GM13976 (cell line): Measurements from ENCODE around the gene THADA.
"Not testable (repeated sequence)": the region's sequence is repeated elsewhere in the genome, so short reads cannot be mapped to it uniquely, and the experiment has no call there.

ENCODE experiments used
- DNase-seq: peaks from one replicate; pipeline ENCODE4 v3.0.0; 2012; ENCODE audit warnings: low spot score
- in situ Hi-C: fragments of 300-500 bp; cut with MboI; formaldehyde crosslinking; loops from one replicate; pipeline ENCODE4 v1.12.0; 2022; ENCODE audit warnings: low sequenced_read_pairs, mixed read lengths, inconsistent platforms; ENCODE audit not compliant: unreplicated experiment
- TF ChIP-seq, protein P1 (sequence below): IDR thresholded peaks from 2 replicates; pipeline ENCODE4 v1.5.1; 2012; ENCODE audit warnings: borderline replicate concordance, mild to moderate bottlenecking; ENCODE audit not compliant: insufficient read depth; ENCODE audit errors: extremely low read depth, missing control alignments, control extremely low read depth

The THADA gene

DNA sequence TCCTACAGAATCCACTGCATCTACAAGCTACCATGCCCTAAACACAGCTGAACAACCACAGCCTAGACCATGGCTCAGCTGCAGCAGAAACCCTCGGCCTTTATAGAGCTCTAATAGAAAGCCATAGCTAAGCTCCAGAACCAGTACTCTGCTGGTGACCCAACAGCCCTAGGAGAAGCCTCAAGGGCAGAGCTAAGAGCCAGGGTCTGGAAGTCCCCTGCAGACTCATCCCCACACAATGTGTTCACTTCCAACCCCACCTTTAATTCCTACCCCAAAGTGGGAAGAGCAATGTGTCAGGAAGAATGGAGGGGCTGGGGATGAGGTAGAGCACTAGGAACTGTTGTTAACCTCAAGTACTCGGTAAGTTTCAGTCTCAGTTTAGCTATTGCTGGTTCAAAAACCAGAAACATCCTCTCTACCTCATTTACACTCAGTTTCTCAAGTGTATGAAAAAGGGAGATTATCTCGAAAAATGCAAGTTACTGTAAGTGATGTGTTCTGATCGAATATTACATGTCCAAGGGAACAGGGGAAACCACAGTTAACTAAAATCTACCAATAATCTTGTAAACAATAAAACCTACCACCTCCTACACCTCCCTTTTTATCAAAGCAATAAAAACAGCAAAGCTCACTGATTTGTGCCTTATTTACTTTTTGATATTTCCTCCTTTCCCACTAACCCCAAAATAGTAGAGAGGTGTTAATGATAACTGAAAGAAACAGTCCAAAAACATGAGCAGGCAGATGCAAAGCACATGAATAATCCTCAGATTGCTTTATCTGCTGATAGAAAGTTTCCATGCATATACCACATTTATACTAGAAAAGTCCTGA, 36.2 kb downstream of the THADA start:
- DNase-seq: peak; percentile 29
- TF ChIP-seq, protein P1, sequence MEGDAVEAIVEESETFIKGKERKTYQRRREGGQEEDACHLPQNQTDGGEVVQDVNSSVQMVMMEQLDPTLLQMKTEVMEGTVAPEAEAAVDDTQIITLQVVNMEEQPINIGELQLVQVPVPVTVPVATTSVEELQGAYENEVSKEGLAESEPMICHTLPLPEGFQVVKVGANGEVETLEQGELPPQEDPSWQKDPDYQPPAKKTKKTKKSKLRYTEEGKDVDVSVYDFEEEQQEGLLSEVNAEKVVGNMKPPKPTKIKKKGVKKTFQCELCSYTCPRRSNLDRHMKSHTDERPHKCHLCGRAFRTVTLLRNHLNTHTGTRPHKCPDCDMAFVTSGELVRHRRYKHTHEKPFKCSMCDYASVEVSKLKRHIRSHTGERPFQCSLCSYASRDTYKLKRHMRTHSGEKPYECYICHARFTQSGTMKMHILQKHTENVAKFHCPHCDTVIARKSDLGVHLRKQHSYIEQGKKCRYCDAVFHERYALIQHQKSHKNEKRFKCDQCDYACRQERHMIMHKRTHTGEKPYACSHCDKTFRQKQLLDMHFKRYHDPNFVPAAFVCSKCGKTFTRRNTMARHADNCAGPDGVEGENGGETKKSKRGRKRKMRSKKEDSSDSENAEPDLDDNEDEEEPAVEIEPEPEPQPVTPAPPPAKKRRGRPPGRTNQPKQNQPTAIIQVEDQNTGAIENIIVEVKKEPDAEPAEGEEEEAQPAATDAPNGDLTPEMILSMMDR: no peak
- in situ Hi-C loops: no loop called here

- no peak for DNase-seq
- in situ Hi-C loops: no loop called here
- TF ChIP-seq, protein P1: no peak
Observed at GRCh38 chr2:43557196-43557595, 38.6 kb downstream of the THADA start.

DNA sequence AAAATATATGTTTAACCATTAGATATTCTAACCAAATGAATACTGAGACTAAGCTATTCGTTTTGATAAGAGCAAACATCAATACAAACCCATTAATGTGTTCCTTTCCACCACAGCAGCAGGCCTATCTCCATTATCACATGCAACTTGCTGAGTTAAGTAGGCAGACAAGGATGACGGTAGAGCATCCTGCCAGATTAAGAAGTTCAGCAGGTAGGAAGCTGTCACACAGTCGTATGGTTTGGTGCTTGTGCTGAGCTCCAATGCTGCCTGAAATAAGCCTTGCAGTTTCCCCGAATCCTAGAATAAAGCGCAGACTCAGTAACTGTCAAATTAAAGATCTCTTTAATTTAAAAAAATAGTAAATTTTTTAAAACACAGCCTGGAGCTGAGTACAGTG, 39.6 kb downstream of the THADA start:
- TF ChIP-seq, protein P1: no peak
- in situ Hi-C loops: no loop called here
- no peak for DNase-seq

DNA sequence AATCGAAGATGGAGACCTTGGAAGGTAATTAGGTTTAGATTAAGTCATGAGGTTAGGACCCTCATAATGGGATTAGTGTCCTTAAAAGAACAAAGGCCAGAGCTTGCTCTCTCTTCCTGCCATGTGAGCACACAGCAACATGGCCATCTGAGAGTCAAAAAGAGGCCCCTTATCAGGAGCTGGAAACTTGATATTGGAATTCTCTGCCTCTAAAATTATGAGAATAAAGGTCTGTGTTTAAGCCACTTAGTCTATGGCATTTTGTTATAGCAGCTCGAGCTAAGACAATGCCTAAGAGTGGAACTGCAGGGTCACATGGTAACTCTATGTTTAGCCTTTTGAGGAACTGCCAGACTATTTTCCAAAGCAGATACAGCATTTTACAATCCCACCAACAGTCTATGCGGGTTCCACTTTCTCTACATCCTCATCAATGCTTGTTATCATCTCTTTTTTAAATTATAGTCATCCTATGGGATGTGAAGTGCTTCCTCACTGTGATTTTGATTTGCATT, 42.4 kb downstream of the THADA start:
- TF ChIP-seq, protein P1: no peak

DNA sequence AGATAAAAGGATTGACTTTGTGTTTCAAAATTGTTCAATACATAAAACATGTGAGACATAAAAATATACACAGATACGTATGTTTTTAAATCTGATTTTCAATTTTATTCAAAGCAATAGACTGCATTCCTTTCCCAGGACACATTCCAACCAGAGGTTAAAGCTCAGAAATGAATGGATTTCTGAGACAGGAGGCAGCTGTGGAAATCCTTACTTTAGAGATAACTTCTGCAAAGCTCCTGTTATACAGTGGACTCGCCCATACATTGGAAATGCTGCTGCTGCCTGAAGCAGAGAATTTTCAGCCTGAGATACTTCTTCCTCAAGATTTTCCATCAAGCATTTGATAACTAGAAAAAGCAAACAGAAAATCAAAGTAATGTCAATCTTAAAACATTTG, 43.8 kb downstream of the THADA start:
- TF ChIP-seq, protein P1: no peak
- DNase-seq: no peak
- in situ Hi-C loops: no loop called here

More for the DNA sequence above, 42.4 kb downstream of the THADA start:
- in situ Hi-C loops: no loop called here
- no peak for DNase-seq

GRCh38 chr2:43548381-43548780, 47.5 kb downstream of the THADA start:
- DNase-seq, in situ Hi-C loops: not testable (repeated sequence)

DNA sequence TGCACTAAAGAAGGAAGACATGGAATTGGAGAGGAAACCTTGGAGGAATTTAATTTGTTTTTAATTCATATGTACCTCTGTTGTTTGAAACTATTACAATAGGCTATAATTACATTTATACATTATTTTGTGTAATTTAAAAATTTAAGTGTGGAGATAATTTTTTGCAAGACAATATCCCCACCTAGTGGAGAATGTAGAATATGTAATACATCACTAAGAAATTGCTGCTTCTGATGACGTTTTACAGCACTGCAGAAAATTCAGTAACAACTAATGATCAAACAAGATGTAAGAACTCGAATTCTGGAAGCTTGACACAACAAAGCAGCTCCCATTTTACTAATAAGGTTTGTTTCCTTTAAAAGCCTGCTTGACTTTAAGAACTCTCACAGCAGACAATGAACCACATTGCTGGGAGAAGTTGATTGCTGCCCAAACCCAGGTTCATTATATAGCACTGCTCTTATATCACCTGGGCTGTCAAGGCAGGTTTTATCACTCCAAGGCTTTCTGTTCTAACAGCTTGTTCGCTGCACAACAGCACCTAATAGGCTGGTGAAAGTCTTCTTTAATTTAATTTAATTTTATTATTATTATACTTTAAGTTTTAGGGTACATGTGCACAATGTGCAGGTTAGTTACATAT, 53.4 kb downstream of the THADA start:
- DNase-seq: peak; percentile 37
- TF ChIP-seq, protein P1: no peak
- in situ Hi-C loops: no loop called here
